ENCODE data around the gene PPM1A.

Gene PPM1A

GRCh38 chr14:60275932-60276331, 26.9 kb downstream of the PPM1A start:
- H3K4me1 ChIP-seq: peaks cover 15% of the 10 kb centered on the region
- H3K9ac ChIP-seq: no peak overlapping the region
- no peaks in the 10 kb centered on the region for H3K9me3 ChIP-seq (ENCODE audit: control insufficient read depth, low read length)
- no peaks in the 10 kb centered on the region for H3K27me3 ChIP-seq (ENCODE audit: control insufficient read depth, insufficient read depth, low read length)
- peaks cover 54% of the 10 kb centered on the region for H3K79me2 ChIP-seq
- no peak overlapping the region for H3K27ac ChIP-seq
- H3K4me3 ChIP-seq (ENCODE audit: low read depth, low read length): no peak overlapping the region
- H3K4me2 ChIP-seq (ENCODE audit: low read length): no peak overlapping the region
- H3K36me3 ChIP-seq (ENCODE audit: control insufficient read depth, insufficient read depth, low read length): no peaks in the 10 kb centered on the region
- H2AFZ ChIP-seq: no peak overlapping the region
- no peak for TF ChIP-seq CTCF (IDR thresholded peaks at IDR 0.05)

- Histone ChIP-seq H2AFZ (no peak overlapping the region), H3K9ac (no peak overlapping the region), H3K9me3 (ENCODE audit: control insufficient read depth, low read length) (no peaks in the 10 kb centered on the region), H3K4me3 (ENCODE audit: low read depth, low read length) (no peak overlapping the region), H3K79me2 (peaks cover 54% of the 10 kb centered on the region), H3K36me3 (ENCODE audit: control insufficient read depth, insufficient read depth, low read length) (no peaks in the 10 kb centered on the region), H3K27me3 (ENCODE audit: control insufficient read depth, insufficient read depth, low read length) (no peaks in the 10 kb centered on the region), H3K4me2 (ENCODE audit: low read length) (no peak overlapping the region), H3K27ac (no peak overlapping the region), H3K4me1 (peaks cover 15% of the 10 kb centered on the region)
- TF ChIP-seq CTCF (IDR thresholded peaks at IDR 0.05): no peak
Observed at GRCh38 chr14:60276347-60276746, 27.3 kb downstream of the PPM1A start.

GRCh38 chr14:60277605-60278190, 28.7 kb downstream of the PPM1A start:
- H3K4me2 ChIP-seq (ENCODE audit: low read length): no peak overlapping the region

GRCh38 chr14:60278350-60278749, 29.3 kb downstream of the PPM1A start:
- Histone ChIP-seq H3K4me3 (ENCODE audit: low read depth, low read length) (no peak overlapping the region), H2AFZ (no peak overlapping the region), H3K79me2 (peaks cover 42% of the 10 kb centered on the region), H3K36me3 (ENCODE audit: control insufficient read depth, insufficient read depth, low read length) (no peaks in the 10 kb centered on the region), H3K27ac (no peak overlapping the region), H3K9me3 (ENCODE audit: control insufficient read depth, low read length) (no peaks in the 10 kb centered on the region), H3K4me2 (ENCODE audit: low read length) (no peak overlapping the region), H3K4me1 (peaks cover 7% of the 10 kb centered on the region), H3K9ac (no peak overlapping the region), H3K27me3 (ENCODE audit: control insufficient read depth, insufficient read depth, low read length) (no peaks in the 10 kb centered on the region)
- TF ChIP-seq CTCF (IDR thresholded peaks at IDR 0.05): no peak

More at GRCh38 chr14:60277605-60278190, 28.7 kb downstream of the PPM1A start:
- Histone ChIP-seq H3K4me1 (peaks cover 11% of the 10 kb centered on the region), H3K9me3 (ENCODE audit: control insufficient read depth, low read length) (no peaks in the 10 kb centered on the region), H3K79me2 (peaks cover 48% of the 10 kb centered on the region), H3K9ac (no peak overlapping the region), H3K27me3 (ENCODE audit: control insufficient read depth, insufficient read depth, low read length) (no peaks in the 10 kb centered on the region), H2AFZ (no peak overlapping the region), H3K27ac (no peak overlapping the region), H3K4me3 (ENCODE audit: low read depth, low read length) (no peak overlapping the region), H3K36me3 (ENCODE audit: control insufficient read depth, insufficient read depth, low read length) (no peaks in the 10 kb centered on the region)
- no peak for TF ChIP-seq CTCF (IDR thresholded peaks at IDR 0.05)

GRCh38 chr14:60287452-60287851, 38.4 kb downstream of the PPM1A start:
- Histone ChIP-seq H3K4me2 (ENCODE audit: low read length) (no peak overlapping the region), H3K4me3 (ENCODE audit: low read depth, low read length) (no peak overlapping the region), H3K27me3 (ENCODE audit: control insufficient read depth, insufficient read depth, low read length) (no peaks in the 10 kb centered on the region), H2AFZ (no peak overlapping the region), H3K9me3 (ENCODE audit: control insufficient read depth, low read length) (no peaks in the 10 kb centered on the region), H3K27ac (no peak overlapping the region), H3K9ac (no peak overlapping the region), H3K4me1 (no peaks in the 10 kb centered on the region), H3K79me2 (peaks cover 2% of the 10 kb centered on the region), H3K36me3 (ENCODE audit: control insufficient read depth, insufficient read depth, low read length) (no peaks in the 10 kb centered on the region)
- no peak for TF ChIP-seq CTCF (IDR thresholded peaks at IDR 0.05)
